ENCODE results near the gene IGFN1.
A peak's percentile ranks its signal among the peaks of the same experiment; 100 is the strongest.

DNA sequence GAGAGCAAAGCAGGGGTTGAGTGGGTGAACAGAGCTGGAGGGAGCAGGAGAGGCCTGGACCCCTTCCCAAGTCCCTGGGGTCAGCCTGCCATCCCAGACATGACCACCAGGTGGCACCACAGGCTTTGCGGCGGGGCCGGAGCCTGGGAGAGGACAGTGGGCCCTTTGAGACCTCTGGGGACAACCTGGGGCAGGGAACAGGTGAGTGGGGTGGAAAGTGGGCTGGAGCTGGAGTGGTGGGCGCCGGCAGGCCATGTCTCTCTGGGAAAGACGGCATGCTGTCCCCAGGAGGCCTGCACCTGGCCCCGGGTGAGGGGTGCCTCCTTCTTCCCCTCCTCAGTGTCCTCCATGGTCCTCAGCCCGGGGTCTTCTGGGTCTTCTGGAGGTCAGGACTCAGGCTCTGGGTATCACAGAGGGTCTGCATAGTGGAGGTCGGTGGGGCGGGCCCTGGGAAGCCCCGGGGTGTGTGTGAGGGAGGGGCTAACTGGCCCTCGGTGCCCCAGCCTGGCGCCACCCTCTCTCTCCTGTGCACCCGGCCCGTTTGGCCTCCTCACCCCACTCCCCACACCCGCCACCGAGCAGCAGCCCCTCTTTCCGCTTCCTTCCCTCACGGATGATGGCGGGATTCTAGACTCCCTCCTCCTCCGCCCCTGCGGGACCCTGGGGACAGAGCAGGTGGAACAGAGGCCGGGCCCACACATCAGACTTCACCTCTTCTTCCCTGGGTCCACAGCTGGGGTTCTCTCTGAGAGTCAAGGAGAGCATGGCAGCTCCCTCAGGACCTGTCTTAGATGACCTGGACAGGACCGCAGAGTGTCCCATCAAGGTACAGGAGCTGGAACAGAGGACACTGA lies 64.2 kb downstream of the IGFN1 start:
- TF ChIP-seq, protein P1, sequence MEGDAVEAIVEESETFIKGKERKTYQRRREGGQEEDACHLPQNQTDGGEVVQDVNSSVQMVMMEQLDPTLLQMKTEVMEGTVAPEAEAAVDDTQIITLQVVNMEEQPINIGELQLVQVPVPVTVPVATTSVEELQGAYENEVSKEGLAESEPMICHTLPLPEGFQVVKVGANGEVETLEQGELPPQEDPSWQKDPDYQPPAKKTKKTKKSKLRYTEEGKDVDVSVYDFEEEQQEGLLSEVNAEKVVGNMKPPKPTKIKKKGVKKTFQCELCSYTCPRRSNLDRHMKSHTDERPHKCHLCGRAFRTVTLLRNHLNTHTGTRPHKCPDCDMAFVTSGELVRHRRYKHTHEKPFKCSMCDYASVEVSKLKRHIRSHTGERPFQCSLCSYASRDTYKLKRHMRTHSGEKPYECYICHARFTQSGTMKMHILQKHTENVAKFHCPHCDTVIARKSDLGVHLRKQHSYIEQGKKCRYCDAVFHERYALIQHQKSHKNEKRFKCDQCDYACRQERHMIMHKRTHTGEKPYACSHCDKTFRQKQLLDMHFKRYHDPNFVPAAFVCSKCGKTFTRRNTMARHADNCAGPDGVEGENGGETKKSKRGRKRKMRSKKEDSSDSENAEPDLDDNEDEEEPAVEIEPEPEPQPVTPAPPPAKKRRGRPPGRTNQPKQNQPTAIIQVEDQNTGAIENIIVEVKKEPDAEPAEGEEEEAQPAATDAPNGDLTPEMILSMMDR (IDR thresholded peaks at IDR 0.05; ENCODE audit: low read depth, low read length, poor library complexity, severe bottlenecking) = peak; percentile 95
- no peak for TF ChIP-seq EZH2phosphoT487 (IDR thresholded peaks at IDR 0.05; ENCODE audit: borderline replicate concordance, low read length)
